Right lobe of liver (tissue), 4 donors: ENCODE data around the gene MAPKAPK2.

Source experiments
- CTCF ChIP-seq, 4 donors: fragments of 200-600 bp in 3 of 4; fragments of 450-650 bp in 1 of 4; IDR thresholded peaks; one replicate each; pipeline versions ENCODE4 v1.5.1 to v1.8.0; 2016 to 2022; ENCODE audit warnings: antibody characterized with exemption in 4 of 4, mild to moderate bottlenecking in 2 of 4
- POLR2A ChIP-seq: fragments of 450-650 bp; IDR thresholded peaks from one replicate; pipeline ENCODE4 v1.6.1; 2017; ENCODE audit warnings: antibody characterized with exemption, mild to moderate bottlenecking
- donor health status: DM: no; HTN: no; CAD: no.
- donor health status: DM: no; HTN: no; CAD: no.
- donor health status: DM: no; HTN: yes; CAD: no.

GRCh38 chr1:206651958-206652890 lies 32.5 kb upstream of the MAPKAPK2 start:
- TF ChIP-seq CTCF (IDR thresholded peaks at IDR 0.05) (no peak), POLR2A (no peak)
